ENCODE data around the gene ADGRA3.

DNA sequence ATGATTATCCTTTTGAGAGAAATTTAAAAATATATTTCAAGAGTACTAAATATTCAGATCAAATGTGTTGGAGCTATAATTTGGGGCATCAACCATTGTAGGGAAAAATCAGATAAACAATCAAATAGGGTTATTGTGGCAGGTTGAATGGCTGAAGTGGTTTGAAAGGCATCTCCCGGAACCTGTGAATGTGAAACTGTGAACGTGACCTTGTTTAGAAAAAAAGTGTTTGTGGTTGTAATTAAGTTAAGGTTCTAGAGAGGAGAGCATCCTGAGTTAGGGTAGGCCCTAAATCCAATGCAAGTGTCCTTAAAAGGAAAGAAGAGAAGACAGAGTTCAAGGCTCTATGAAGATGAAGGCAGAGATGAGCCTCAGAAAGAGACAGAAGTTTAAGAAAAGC is 37.4 kb downstream of the ADGRA3 start:
- no peak for TF ChIP-seq POLR2AphosphoS5 (IDR thresholded peaks at IDR 0.05; ENCODE audit: borderline replicate concordance, low read depth, low read length)
- no peak for TF ChIP-seq EZH2 (IDR thresholded peaks at IDR 0.05)
- TF ChIP-seq FOXP2 (optimal IDR thresholded peaks at IDR 0.05; ENCODE audit: control extremely low read depth, extremely low read length, insufficient read depth) = no peak

Measured in SK-N-MC (cell line).